ENCODE measurements around the gene GFRA4.

- no peak for TF ChIP-seq CTCF (conservative IDR thresholded peaks at IDR 0.05; ENCODE audit: low read depth, low read length)
- TF ChIP-seq EZH2 (IDR thresholded peaks at IDR 0.05; ENCODE audit: low read length, unreplicated experiment), result no peak
Measured at GRCh38 chr20:3677733-3678132, 14.5 kb upstream of the GFRA4 start.
